Esophagus muscularis mucosa (tissue), 4 donors: ENCODE measurements around the gene TACC2. TPM values are rescaled to one million over a fixed set of nuclear protein-coding genes. Genes with fewer than 3 reads are reported as not detected.

Source experiments
- DNase-seq: peaks from one replicate; pipeline ENCODE4 v3.0.0-alpha.2; 2017; ENCODE audit errors: extremely low spot score
- H3K27ac ChIP-seq, 4 donors: fragments of 200-600 bp; sonication (generic); replicated peaks in 1 of 4; 1 replicate in 3 of 4; 2 replicates in 1 of 4; pipeline ENCODE4 v1.5.1; 2016 to 2019; ENCODE audit warnings: mild to moderate bottlenecking in 1 of 4
- H3K27me3 ChIP-seq, 4 donors: fragments of 200-600 bp; sonication (generic); one replicate each; pipeline versions ENCODE4 v1.5.1 to v1.6.0; 2016 to 2019
- H3K36me3 ChIP-seq, 4 donors: fragments of 200-600 bp; sonication (generic); one replicate each; pipeline ENCODE4 v1.5.1; 2016 to 2019
- H3K4me1 ChIP-seq, 4 donors: fragments of 200-600 bp; sonication (generic); one replicate each; pipeline ENCODE4 v1.5.1; 2016 to 2019
- H3K4me3 ChIP-seq, 4 donors: fragments of 200-600 bp; sonication (generic); 1 replicate in 2 of 4; 2 replicates in 2 of 4; pipeline ENCODE4 v1.5.1; 2016 to 2019; ENCODE audit warnings: mild to moderate bottlenecking in 4 of 4, moderate library complexity in 1 of 4
- H3K9me3 ChIP-seq, 4 donors: fragments of 200-600 bp; sonication (generic); 1 replicate in 3 of 4; 2 replicates in 1 of 4; pipeline ENCODE4 v1.5.1; 2016 to 2019
- EP300 ChIP-seq: sonication (generic); formaldehyde crosslinking; IDR thresholded peaks from one replicate; pipeline ENCODE4 v1.6.1; 2017; ENCODE audit warnings: antibody characterized with exemption
- POLR2A ChIP-seq: fragments of 450-650 bp; IDR thresholded peaks from one replicate; pipeline ENCODE4 v1.6.1; 2017; ENCODE audit warnings: antibody characterized with exemption, moderate library complexity, mild to moderate bottlenecking, low read depth
- POLR2AphosphoS5 ChIP-seq, 2 donors: sonication (generic); formaldehyde crosslinking; IDR thresholded peaks; one replicate each; pipeline ENCODE4 v1.6.1; 2017; ENCODE audit warnings: antibody characterized with exemption in 2 of 2
- WGBS: methylation state at CpG from one replicate; pipeline ENCODE4 v1.1.5; 2018; 5-methylcytosine and 5-hydroxymethylcytosine counted together
- intact Hi-C: fragments of 100-400 bp; cut with DNase I; formaldehyde crosslinking; loops from one replicate; pipeline ENCODE4 v1.15.1; 2023
- total RNA-seq, 4 donors: library from RNA; depleted of rRNA; stranded (reverse); fragments of >200 nt; gene quantifications; one replicate each; pipeline versions ENCODE4 v1.1.0 to v1.2.1, GENCODE V29; 2016
- TF ChIP-seq, protein P1 (sequence below), 3 experiments: fragments of 200-600 bp in 2 of 3; fragments of 450-650 bp in 1 of 3; sonication (generic) in 2 of 3; IDR thresholded peaks; one replicate each; pipeline ENCODE4 v1.5.1; 2017 to 2019; ENCODE audit warnings: antibody characterized with exemption in 3 of 3, mild to moderate bottlenecking in 2 of 3, moderate library complexity in 1 of 3

TACC2 gene
- total RNA-seq, 4 donors from 2014 or later, result 53.7 to 99.4 (median 75.6) TPM

DNA sequence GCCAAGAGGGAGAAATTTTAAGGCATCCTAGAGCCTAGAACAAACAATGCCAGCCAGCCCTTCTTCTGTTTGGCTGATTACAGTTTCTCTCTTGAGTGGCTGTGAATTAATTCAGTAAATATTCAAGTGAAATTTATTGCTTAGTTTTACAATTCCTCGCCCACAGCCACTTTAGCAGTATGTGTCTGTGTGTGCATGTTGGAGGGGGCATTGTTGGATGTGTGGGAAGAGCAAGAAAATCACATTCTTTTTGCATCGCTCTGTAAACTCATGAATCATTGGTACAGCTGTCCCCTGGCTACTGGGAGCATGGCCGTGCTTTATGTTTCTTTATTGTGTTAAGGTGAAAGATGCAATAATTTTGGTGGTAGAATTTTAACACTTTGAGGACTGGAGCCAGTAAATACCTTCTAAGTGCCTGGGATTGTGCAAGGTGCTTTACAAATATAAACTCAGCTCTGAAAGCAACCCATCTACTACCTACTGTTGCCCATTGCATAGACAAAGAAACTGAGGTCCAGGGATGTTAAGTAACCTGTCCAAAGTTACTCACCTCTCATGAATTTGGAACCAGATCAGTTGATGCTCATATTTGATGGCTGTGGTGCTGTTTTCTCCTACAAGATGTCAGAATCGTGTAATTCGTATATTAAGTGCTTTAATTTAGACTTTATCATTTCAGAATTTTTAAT, 192.2 kb downstream of the TACC2 start:
- TF ChIP-seq EP300, result no peak
- TF ChIP-seq, protein P1, sequence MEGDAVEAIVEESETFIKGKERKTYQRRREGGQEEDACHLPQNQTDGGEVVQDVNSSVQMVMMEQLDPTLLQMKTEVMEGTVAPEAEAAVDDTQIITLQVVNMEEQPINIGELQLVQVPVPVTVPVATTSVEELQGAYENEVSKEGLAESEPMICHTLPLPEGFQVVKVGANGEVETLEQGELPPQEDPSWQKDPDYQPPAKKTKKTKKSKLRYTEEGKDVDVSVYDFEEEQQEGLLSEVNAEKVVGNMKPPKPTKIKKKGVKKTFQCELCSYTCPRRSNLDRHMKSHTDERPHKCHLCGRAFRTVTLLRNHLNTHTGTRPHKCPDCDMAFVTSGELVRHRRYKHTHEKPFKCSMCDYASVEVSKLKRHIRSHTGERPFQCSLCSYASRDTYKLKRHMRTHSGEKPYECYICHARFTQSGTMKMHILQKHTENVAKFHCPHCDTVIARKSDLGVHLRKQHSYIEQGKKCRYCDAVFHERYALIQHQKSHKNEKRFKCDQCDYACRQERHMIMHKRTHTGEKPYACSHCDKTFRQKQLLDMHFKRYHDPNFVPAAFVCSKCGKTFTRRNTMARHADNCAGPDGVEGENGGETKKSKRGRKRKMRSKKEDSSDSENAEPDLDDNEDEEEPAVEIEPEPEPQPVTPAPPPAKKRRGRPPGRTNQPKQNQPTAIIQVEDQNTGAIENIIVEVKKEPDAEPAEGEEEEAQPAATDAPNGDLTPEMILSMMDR (IDR thresholded peaks at IDR 0.05), result no peak
- no peak for TF ChIP-seq POLR2AphosphoS5 (IDR thresholded peaks at IDR 0.05)
- TF ChIP-seq POLR2A, result no peak
- Histone ChIP-seq H3K4me1 (peaks cover 27 to 54% (median 45%) of the 10 kb centered on the region in 4 donors), H3K4me3 (no peak overlapping the region), H3K27ac (peak overlapping the region; percentile 9 to 76 (median 40)), H3K36me3 (peaks cover 0 to 2% (median 0%) of the 10 kb centered on the region in 4 donors), H3K9me3 (no peaks in the 10 kb centered on the region), H3K27me3 (no peaks in the 10 kb centered on the region)
- WGBS, result 50% methylated on average over 5 of the region's 5 CpGs
- no peak for DNase-seq
- intact Hi-C loops, result no loop called here

DNA sequence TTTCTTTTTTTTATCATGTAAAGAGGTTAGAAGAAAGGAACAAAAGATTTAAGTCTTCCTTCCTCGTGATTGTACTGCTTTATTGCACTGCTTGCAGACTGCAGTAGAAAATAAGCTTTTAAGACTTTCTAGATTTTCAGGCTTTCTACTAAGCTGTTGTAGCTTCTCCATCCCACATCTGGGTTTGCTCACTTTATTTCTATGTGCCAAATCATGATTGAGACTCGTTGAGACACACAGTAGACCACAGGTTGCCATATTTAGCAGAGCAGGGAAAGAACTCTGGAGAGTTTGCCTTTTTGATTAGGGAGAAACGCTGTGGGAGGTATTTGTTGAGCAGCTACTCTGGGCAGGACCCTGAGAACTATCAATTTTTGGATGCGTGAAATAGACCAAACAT, 192.9 kb downstream of the TACC2 start:
- H3K4me3 ChIP-seq, result no peak overlapping the region
- no peaks in the 10 kb centered on the region for H3K9me3 ChIP-seq
- peak overlapping the region; percentile 9 to 76 (median 40) for H3K27ac ChIP-seq
- H3K36me3 ChIP-seq, result peaks cover 0 to 6% (median 0%) of the 10 kb centered on the region in 4 donors
- peak in 1 of 2 donors; percentile 9 for TF ChIP-seq POLR2AphosphoS5 (IDR thresholded peaks at IDR 0.05)
- TF ChIP-seq EP300, result no peak
- H3K4me1 ChIP-seq, result peaks cover 32 to 52% (median 49%) of the 10 kb centered on the region in 4 donors
- intact Hi-C loops, result no loop called here
- DNase-seq, result no peak
- H3K27me3 ChIP-seq, result no peaks in the 10 kb centered on the region
- WGBS, result 27% methylated on average over 4 of the region's 4 CpGs

DNA sequence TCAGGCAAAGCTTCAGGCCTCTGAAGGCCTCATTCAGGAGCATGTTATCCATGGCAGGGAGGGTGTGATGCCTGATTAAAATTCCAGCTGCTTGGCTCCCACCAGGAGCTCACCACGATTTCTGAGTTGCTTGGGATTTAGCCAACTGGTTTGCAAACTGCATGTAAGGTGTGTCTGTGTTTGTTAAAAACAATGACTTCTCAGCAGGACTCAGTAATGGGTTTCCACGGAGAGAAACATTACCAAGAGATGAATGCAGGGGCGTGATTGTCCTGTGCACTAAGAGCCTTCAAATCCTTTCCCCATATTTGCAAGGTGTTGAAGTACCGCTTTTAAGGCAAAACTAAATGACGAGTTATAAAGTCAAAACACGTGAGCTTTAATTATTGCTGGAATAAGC, 193.3 kb downstream of the TACC2 start:
- no peak for DNase-seq
- no peaks in the 10 kb centered on the region for H3K9me3 ChIP-seq
- TF ChIP-seq POLR2AphosphoS5 (IDR thresholded peaks at IDR 0.05), result no peak
- TF ChIP-seq, protein P1 (IDR thresholded peaks at IDR 0.05), result no peak
- TF ChIP-seq POLR2A, result no peak
- TF ChIP-seq EP300, result no peak
- H3K27me3 ChIP-seq, result no peaks in the 10 kb centered on the region
- H3K27ac ChIP-seq, result peak overlapping the region in 3 of 4 donors; percentile 9 to 76 (median 66)
- H3K4me1 ChIP-seq, result peaks cover 36 to 54% (median 53%) of the 10 kb centered on the region in 4 donors
- peaks cover 0 to 6% (median 0%) of the 10 kb centered on the region in 4 donors for H3K36me3 ChIP-seq
- H3K4me3 ChIP-seq, result no peak overlapping the region
- intact Hi-C loops, result no loop called here
- 67% methylated on average over 6 of the region's 6 CpGs for WGBS

DNA sequence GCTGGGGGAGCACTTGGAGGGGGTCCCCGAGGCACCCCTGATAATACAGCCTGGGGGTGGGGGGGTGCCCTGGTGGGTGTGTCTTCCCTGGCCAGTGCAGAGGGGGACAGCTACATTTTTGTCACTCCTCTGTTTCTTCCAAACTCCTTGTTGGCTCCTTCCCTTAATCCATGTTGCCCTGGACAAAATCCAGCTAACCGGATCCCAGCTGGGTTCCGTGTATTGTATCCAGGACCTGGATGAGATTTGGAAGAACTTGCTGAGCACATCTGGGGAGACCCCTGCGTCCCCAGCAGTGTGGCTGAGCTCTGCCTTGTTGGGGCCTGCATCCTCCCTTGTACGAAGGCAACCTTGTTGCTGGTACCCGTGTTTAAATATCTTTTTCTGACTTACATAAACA, 195.3 kb downstream of the TACC2 start:
- intact Hi-C loops, result no loop called here
- Histone ChIP-seq H3K9me3 (no peaks in the 10 kb centered on the region), H3K27me3 (no peaks in the 10 kb centered on the region), H3K36me3 (peaks cover 0 to 6% (median 0%) of the 10 kb centered on the region in 4 donors), H3K27ac (peak overlapping the region in 3 of 4 donors; percentile 40 to 76 (median 66)), H3K4me3 (no peak overlapping the region), H3K4me1 (peaks cover 48 to 73% (median 73%) of the 10 kb centered on the region in 4 donors)
- no peak for DNase-seq
- no peak for TF ChIP-seq POLR2A
- TF ChIP-seq, protein P1 (IDR thresholded peaks at IDR 0.05), result no peak
- TF ChIP-seq POLR2AphosphoS5 (IDR thresholded peaks at IDR 0.05), result no peak
- no peak for TF ChIP-seq EP300
- WGBS, result 59% methylated on average over 4 of the region's 6 CpGs

DNA sequence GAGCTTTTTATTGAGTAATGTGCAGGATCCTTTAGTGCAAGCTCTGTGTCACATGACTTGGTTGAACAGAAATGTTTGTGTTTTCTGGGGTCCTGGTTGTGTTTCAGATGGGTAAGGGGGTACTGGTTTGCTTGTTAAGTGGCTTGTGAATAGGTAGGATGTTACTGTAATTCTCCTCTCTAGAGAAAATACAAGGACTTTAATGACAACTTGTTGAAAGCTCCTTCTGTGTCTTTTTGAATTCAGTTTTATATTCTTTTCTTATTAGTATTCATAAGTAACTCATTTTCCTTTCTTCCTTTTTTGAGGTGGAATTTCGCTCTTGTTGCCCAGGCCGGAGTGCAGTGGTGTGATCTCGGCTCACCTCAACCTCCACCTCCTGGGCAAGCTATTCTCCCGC, 196.7 kb downstream of the TACC2 start:
- Histone ChIP-seq H3K9me3 (no peaks in the 10 kb centered on the region), H3K4me3 (no peak overlapping the region), H3K36me3 (peaks cover 0 to 6% (median 0%) of the 10 kb centered on the region in 4 donors), H3K4me1 (peaks cover 56 to 84% (median 83%) of the 10 kb centered on the region in 4 donors), H3K27me3 (no peaks in the 10 kb centered on the region), H3K27ac (peak overlapping the region in 1 of 4 donors; percentile 22)
- 97% methylated on average over 4 of the region's 4 CpGs for WGBS
- intact Hi-C loops, result no loop called here
- no peak for DNase-seq
- no peak for TF ChIP-seq POLR2A
- TF ChIP-seq, protein P1 (IDR thresholded peaks at IDR 0.05), result no peak
